ENCODE data around the gene INPP5D.

INPP5D gene

DNA sequence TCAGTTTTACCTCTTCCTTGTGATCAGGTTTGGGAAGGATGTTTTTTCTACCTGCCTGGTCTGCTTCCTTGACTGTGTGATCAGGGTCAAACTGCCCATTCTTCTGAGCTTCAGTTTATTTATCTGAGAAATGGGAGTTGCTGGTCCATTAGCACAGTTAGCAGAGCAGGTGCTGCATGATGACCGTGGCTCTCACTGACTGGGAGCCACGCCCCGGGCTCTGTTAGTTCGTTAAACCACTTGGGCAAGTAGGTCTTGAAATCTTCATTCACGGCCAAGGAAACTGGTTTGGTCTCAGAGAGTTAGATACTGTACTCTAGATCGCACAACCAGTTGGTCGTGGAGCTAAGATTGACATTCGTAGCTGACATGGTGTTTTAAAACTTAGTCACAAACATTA lies 41.7 kb downstream of the INPP5D start:
- no peaks in the 10 kb centered on the region for H3K4me1 ChIP-seq
- TF ChIP-seq, protein P1, sequence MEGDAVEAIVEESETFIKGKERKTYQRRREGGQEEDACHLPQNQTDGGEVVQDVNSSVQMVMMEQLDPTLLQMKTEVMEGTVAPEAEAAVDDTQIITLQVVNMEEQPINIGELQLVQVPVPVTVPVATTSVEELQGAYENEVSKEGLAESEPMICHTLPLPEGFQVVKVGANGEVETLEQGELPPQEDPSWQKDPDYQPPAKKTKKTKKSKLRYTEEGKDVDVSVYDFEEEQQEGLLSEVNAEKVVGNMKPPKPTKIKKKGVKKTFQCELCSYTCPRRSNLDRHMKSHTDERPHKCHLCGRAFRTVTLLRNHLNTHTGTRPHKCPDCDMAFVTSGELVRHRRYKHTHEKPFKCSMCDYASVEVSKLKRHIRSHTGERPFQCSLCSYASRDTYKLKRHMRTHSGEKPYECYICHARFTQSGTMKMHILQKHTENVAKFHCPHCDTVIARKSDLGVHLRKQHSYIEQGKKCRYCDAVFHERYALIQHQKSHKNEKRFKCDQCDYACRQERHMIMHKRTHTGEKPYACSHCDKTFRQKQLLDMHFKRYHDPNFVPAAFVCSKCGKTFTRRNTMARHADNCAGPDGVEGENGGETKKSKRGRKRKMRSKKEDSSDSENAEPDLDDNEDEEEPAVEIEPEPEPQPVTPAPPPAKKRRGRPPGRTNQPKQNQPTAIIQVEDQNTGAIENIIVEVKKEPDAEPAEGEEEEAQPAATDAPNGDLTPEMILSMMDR (IDR thresholded peaks at IDR 0.05; ENCODE audit: low read depth, low read length): no peak
- peaks cover 6% of the 10 kb centered on the region; the same call in 1 of the 2 replicates for H3K27me3 ChIP-seq
- no peaks in the 10 kb centered on the region for H3K36me3 ChIP-seq
- DNase-seq: no peak
- H3K4me3 ChIP-seq (ENCODE audit: low read depth, low read length): no peak overlapping the region
- no peaks in the 10 kb centered on the region for H3K9me3 ChIP-seq

DNA sequence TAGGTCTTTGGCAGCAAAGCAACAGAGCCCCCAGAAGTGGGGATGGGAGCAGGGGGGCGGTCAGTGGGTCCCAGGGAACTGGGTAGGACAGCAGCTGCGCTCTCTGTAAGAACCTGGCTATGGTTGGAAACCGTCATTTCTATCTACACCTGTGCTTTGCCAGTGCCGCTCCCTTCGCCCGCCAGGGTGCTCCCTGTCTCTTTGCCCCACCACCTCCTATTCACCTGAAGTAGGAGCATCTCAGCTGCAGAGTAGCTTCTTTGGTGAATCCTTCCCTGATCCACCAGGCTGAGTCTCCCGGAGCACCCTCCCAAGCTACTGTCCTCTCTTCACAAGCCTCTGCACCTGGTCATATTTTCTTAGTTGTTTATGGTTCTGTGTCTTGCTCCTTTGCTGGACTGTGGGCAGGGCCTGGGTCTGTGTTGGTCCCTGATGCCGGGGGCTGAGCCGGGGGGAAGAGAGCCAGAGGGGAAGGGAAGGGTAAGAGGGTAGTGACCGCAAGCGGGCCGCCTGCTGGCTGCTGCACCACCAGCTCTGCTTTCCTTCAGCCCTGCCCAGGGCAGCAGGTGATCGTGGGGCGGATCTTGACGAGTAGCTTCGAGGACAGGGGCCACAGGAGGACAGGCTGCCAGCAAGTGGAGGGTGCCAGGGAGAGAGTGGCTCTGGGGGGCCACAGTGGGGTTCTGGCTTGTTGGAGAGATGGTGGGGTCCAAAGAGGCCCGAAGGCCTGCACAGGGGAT lies 45.2 kb downstream of the INPP5D start:
- H3K27me3 ChIP-seq: peaks cover 4% of the 10 kb centered on the region; the same call in 1 of the 2 replicates
- no peaks in the 10 kb centered on the region for H3K4me1 ChIP-seq
- H3K9me3 ChIP-seq: no peaks in the 10 kb centered on the region
- H3K36me3 ChIP-seq: no peaks in the 10 kb centered on the region
- DNase-seq: no peak
- no peak overlapping the region for H3K4me3 ChIP-seq (ENCODE audit: low read depth, low read length)
- TF ChIP-seq, protein P1 (IDR thresholded peaks at IDR 0.05; ENCODE audit: low read depth, low read length): no peak

DNA sequence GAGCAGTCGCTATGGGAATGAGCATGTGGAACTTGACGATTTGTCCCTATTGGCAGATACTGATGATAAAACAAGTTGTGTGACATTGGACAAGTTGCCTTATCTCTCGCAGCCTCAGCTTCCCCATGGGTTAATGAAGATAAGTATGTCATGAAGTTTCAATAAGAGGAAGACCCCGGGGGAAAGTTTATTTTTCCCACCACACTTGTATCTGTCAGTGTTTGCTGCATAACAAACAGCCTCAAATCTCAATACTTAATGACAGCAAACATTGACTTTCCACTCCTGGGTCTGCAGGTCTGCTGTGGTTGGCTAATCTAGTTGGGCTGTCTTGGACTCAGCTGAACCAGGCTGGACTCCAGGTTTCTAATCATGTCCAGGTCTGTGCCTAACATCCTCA lies 45.8 kb downstream of the INPP5D start:
- no peak overlapping the region for H3K4me3 ChIP-seq (ENCODE audit: low read depth, low read length)
- TF ChIP-seq, protein P1 (IDR thresholded peaks at IDR 0.05; ENCODE audit: low read depth, low read length): no peak
- peaks cover 4% of the 10 kb centered on the region; the same call in 1 of the 2 replicates for H3K27me3 ChIP-seq
- H3K36me3 ChIP-seq: no peaks in the 10 kb centered on the region
- no peak for DNase-seq
- H3K4me1 ChIP-seq: no peaks in the 10 kb centered on the region
- H3K9me3 ChIP-seq: no peaks in the 10 kb centered on the region

DNA sequence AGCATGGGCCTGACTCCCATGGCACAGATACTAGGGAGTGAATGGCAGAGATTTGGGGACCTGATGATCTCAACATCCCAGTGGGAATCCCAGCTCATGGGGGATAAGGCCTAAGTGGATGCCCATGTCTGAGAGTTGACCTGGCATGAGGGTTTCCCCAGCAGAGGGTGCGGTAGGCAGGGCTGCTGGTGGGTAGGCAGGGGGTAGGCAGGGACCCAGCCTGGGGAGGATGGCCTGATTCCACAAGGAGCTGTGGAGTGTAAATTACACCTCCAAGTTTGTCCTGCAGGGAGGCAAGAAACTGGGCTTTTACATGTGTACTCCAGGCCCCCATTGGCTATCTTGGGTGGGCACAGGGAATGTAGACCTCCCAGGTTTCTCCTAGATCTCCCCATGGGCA lies 46.9 kb downstream of the INPP5D start:
- no peak for DNase-seq
- Histone ChIP-seq H3K4me3 (ENCODE audit: low read depth, low read length) (no peak overlapping the region), H3K4me1 (no peaks in the 10 kb centered on the region), H3K27me3 (peaks cover 4% of the 10 kb centered on the region; the same call in 1 of the 2 replicates), H3K9me3 (no peaks in the 10 kb centered on the region), H3K36me3 (no peaks in the 10 kb centered on the region)
- TF ChIP-seq, protein P1 (IDR thresholded peaks at IDR 0.05; ENCODE audit: low read depth, low read length): no peak

DNA sequence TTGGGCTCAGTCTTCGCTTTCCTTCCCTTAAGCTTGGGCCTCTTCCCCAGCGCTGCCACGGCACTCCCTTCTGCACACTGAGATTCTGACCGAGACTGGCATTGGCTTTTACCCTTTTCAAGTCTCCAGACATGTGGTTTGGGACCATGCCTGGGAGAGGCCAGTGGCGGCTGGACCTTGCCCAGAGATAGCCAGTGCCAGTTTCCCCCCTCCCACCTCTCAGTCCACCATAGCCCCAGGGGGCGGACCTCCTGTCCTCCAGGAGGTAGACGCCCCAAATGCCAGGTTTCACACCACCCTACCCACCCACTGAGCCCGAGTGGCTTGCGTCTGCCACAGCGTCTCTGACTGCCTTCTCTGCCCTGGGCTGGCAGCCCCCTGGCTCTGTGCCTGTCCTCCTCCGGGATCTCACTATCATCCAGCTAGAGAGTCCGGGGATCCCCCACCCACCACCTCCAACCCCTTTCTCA lies 47.7 kb downstream of the INPP5D start:
- Histone ChIP-seq H3K4me1 (no peaks in the 10 kb centered on the region), H3K4me3 (ENCODE audit: low read depth, low read length) (no peak overlapping the region), H3K36me3 (no peaks in the 10 kb centered on the region), H3K9me3 (no peaks in the 10 kb centered on the region), H3K27me3 (peaks cover 4% of the 10 kb centered on the region; the same call in 1 of the 2 replicates)
- TF ChIP-seq, protein P1 (IDR thresholded peaks at IDR 0.05; ENCODE audit: low read depth, low read length): no peak
- DNase-seq: no peak

Measured in BE2C (cell line).